Middle frontal gyrus (tissue), 1 donor: Measurements from ENCODE around the gene FBXO46.
"Not testable (repeated sequence)": the region's sequence is repeated elsewhere in the genome, so short reads cannot be mapped to it uniquely, and the experiment has no call there.

Experiments used
- DNase-seq: peaks from one replicate; pipeline ENCODE4 v3.0.0-alpha.2; 2015; ENCODE audit warnings: low spot score; ENCODE audit errors: extremely low spot score

Gene FBXO46

GRCh38 chr19:45728683-45729082, 2.0 kb downstream of the FBXO46 start:
- DNase-seq = not testable (repeated sequence)

GRCh38 chr19:45720065-45720464, 10.6 kb downstream of the FBXO46 start:
- DNase-seq = not testable (repeated sequence)

GRCh38 chr19:45717983-45718650, 12.6 kb downstream of the FBXO46 start:
- no peak for DNase-seq

GRCh38 chr19:45717131-45717982, 13.3 kb downstream of the FBXO46 start:
- peak; percentile 99 for DNase-seq

GRCh38 chr19:45716359-45717130, 14.2 kb downstream of the FBXO46 start:
- no peak for DNase-seq

- DNase-seq = no peak
Measured at GRCh38 chr19:45715139-45715538, 15.6 kb downstream of the FBXO46 start.

GRCh38 chr19:45713141-45713540, 17.6 kb downstream of the FBXO46 start:
- no peak for DNase-seq

GRCh38 chr19:45712699-45713067, 18.0 kb downstream of the FBXO46 start:
- DNase-seq = no peak

- DNase-seq = no peak
Measured at GRCh38 chr19:45711851-45712698, 18.6 kb downstream of the FBXO46 start.

- DNase-seq = no peak
Measured at GRCh38 chr19:45710356-45711130, 20.2 kb downstream of the FBXO46 start.

- DNase-seq = no peak
Measured at GRCh38 chr19:45705710-45706415, 24.8 kb downstream of the FBXO46 start.

GRCh38 chr19:45705115-45705514, 25.6 kb downstream of the FBXO46 start:
- DNase-seq = no peak

GRCh38 chr19:45701676-45702075, 29.0 kb downstream of the FBXO46 start:
- DNase-seq = no peak

- DNase-seq = no peak
Measured at GRCh38 chr19:45693106-45693788, 37.4 kb downstream of the FBXO46 start.

GRCh38 chr19:45692187-45693105, 38.2 kb downstream of the FBXO46 start, which contains the start of gene QPCTL:
TSS of gene QPCTL (plus strand) at chr19:45692666. CDS start at chr19:45692704, 38 bp downstream.
- peak; percentile 97 for DNase-seq

GRCh38 chr19:45691516-45692186, 39.0 kb downstream of the FBXO46 start, which contains the start of gene SNRPD2:
TSS of gene SNRPD2 (minus strand) at chr19:45691953. CDS start at chr19:45691888, 65 bp downstream.
- DNase-seq = peak; percentile 90

GRCh38 chr19:45687599-45687998, 43.1 kb downstream of the FBXO46 start:
- no peak for DNase-seq
